Neural progenitor cell (in vitro differentiated cells): ENCODE measurements around the gene ATXN10. TPM values are rescaled to one million over a fixed set of nuclear protein-coding genes. Genes with fewer than 3 reads are reported as not detected.
"Not testable (repeated sequence)": the region's sequence is repeated elsewhere in the genome, so short reads cannot be mapped to it uniquely, and the experiment has no call there.

Experiments
- DNase-seq: peaks from one replicate; pipeline ENCODE4 v3.0.0-alpha.2; 2016; ENCODE audit warnings: low spot score
- H2AFZ ChIP-seq: fragments of 200-600 bp; sonication (generic); replicated peaks from 2 replicates; pipeline ENCODE4 v1.6.1; 2016; ENCODE audit warnings: antibody characterized with exemption
- H3F3A ChIP-seq: fragments of 200-600 bp; sonication (generic); 2 replicates; pipeline ENCODE4 v1.6.1; 2016; ENCODE audit warnings: antibody characterized with exemption, low read depth
- H3K27ac ChIP-seq: fragments of 200-600 bp; sonication (generic); 2 replicates; pipeline ENCODE4 v1.5.1; 2016; ENCODE audit warnings: mild to moderate bottlenecking
- H3K27me3 ChIP-seq: fragments of 200-600 bp; sonication (generic); 2 replicates; pipeline ENCODE4 v1.6.1; 2016; ENCODE audit warnings: mild to moderate bottlenecking, moderate library complexity
- H3K36me3 ChIP-seq: fragments of 200-600 bp; sonication (generic); 2 replicates; pipeline ENCODE4 v1.5.1; 2016
- H3K4me1 ChIP-seq: fragments of 200-600 bp; sonication (generic); 2 replicates; pipeline ENCODE4 v1.6.1; 2016; ENCODE audit warnings: mixed run types
- H3K4me2 ChIP-seq: fragments of 200-600 bp; sonication (generic); 2 replicates; pipeline ENCODE4 v1.6.1; 2016
- H3K4me3 ChIP-seq: fragments of 200-600 bp; sonication (generic); 2 replicates; pipeline ENCODE4 v1.5.1; 2016
- H3K79me2 ChIP-seq: fragments of 200-600 bp; sonication (generic); 2 replicates; pipeline ENCODE4 v1.6.1; 2016; ENCODE audit warnings: low read depth
- H3K9ac ChIP-seq: fragments of 200-600 bp; sonication (generic); 2 replicates; pipeline ENCODE4 v1.6.1; 2016
- H3K9me3 ChIP-seq: fragments of 200-600 bp; sonication (generic); 2 replicates; pipeline ENCODE4 v1.5.1; 2016; ENCODE audit warnings: low read depth
- H4K20me1 ChIP-seq: fragments of 200-600 bp; sonication (generic); 2 replicates; pipeline ENCODE4 v1.6.1; 2016; ENCODE audit warnings: low read depth
- H3K27ac Mint-ChIP-seq: 3 replicates; pipeline ENCODE4 v1.8.0; 2021; ENCODE audit warnings: mixed read lengths
- H3K27me3 Mint-ChIP-seq: 2 replicates; pipeline ENCODE4 v1.8.0; 2022; ENCODE audit warnings: low read depth, mild to moderate bottlenecking, inconsistent platforms, moderate library complexity, mixed read lengths; ENCODE audit not compliant: insufficient read depth
- H3K36me3 Mint-ChIP-seq: 3 replicates; pipeline ENCODE4 v1.8.0; 2021; ENCODE audit warnings: mixed read lengths
- H3K4me1 Mint-ChIP-seq: 3 replicates; pipeline ENCODE4 v1.8.0; 2021; ENCODE audit warnings: mixed read lengths
- H3K4me3 Mint-ChIP-seq: 3 replicates; pipeline ENCODE4 v1.8.0; 2021; ENCODE audit warnings: mild to moderate bottlenecking, moderate library complexity, mixed read lengths
- H3K9me3 Mint-ChIP-seq: 3 replicates; pipeline ENCODE4 v1.8.0; 2020; ENCODE audit warnings: mixed read lengths
- CTCF ChIP-seq: fragments of 200-600 bp; sonication (generic); IDR thresholded peaks from 2 replicates; pipeline ENCODE4 v1.5.1; 2017; ENCODE audit warnings: antibody characterized with exemption, mild to moderate bottlenecking
- EZH2 ChIP-seq: fragments of 200-600 bp; sonication (generic); IDR thresholded peaks from 2 replicates; pipeline ENCODE4 v1.6.1; 2017; ENCODE audit warnings: antibody characterized with exemption, mild to moderate bottlenecking, moderate library complexity
- EZH2phosphoT487 ChIP-seq: fragments of 200-600 bp; sonication (generic); IDR thresholded peaks from 2 replicates; pipeline ENCODE4 v1.6.1; 2017; ENCODE audit warnings: antibody characterized with exemption
- total RNA-seq: library from RNA; depleted of rRNA; stranded (reverse); fragments of >200 nt; gene quantifications from 2 replicates; pipeline ENCODE4 v1.2.3, GENCODE V29; 2015; ENCODE audit warnings: low replicate concordance

ATXN10 gene
- total RNA-seq, 1 donor from 2014 or later, result 168 TPM

- TF ChIP-seq EZH2 (no peak), EZH2phosphoT487 (no peak), CTCF (no peak)
- no peaks in the 10 kb centered on the region for H3K27me3 Mint-ChIP-seq
- no peaks in the 10 kb centered on the region for H3K4me1 Mint-ChIP-seq
- H2AFZ ChIP-seq, result no peak overlapping the region
- no peak overlapping the region for H3K4me2 ChIP-seq
- H3K79me2 ChIP-seq, result peaks cover 75% of the 10 kb centered on the region
- no peaks in the 10 kb centered on the region for H3K27me3 ChIP-seq
- H3K9ac ChIP-seq, result no peak overlapping the region
- no peaks in the 10 kb centered on the region for H3K9me3 Mint-ChIP-seq
- H3K4me3 Mint-ChIP-seq, result no peak overlapping the region
- H3K36me3 Mint-ChIP-seq, result peaks cover 40% of the 10 kb centered on the region
- H4K20me1 ChIP-seq, result peaks cover 53% of the 10 kb centered on the region
- no peak overlapping the region for H3K27ac ChIP-seq
- H3K27ac Mint-ChIP-seq, result no peak overlapping the region
- no peak for DNase-seq
- peaks cover 4% of the 10 kb centered on the region for H3F3A ChIP-seq
- H3K4me3 ChIP-seq, result no peak overlapping the region
- no peaks in the 10 kb centered on the region for H3K9me3 ChIP-seq
- peaks cover 6% of the 10 kb centered on the region for H3K36me3 ChIP-seq
- H3K4me1 ChIP-seq, result no peaks in the 10 kb centered on the region
Observed at GRCh38 chr22:45710469-45710868, 38.8 kb downstream of the ATXN10 start.

GRCh38 chr22:45714390-45714789 lies 42.8 kb downstream of the ATXN10 start:
- not testable (repeated sequence) for H3K27ac Mint-ChIP-seq, DNase-seq, H3K9me3 Mint-ChIP-seq, H3K4me2 ChIP-seq, H3K9me3 ChIP-seq, H3K27me3 ChIP-seq, H3K4me3 Mint-ChIP-seq, H3K27me3 Mint-ChIP-seq, H3K36me3 ChIP-seq, H3K4me3 ChIP-seq, H2AFZ ChIP-seq, H3K4me1 ChIP-seq, H3K4me1 Mint-ChIP-seq, H3K27ac ChIP-seq, H3F3A ChIP-seq, H3K9ac ChIP-seq
- peaks cover 25% of the 10 kb centered on the region for H3K36me3 Mint-ChIP-seq
- H3K79me2 ChIP-seq, result peaks cover 53% of the 10 kb centered on the region
- peaks cover 31% of the 10 kb centered on the region for H4K20me1 ChIP-seq

GRCh38 chr22:45717789-45718188 lies 46.2 kb downstream of the ATXN10 start:
- peaks cover 2% of the 10 kb centered on the region for H3K4me1 Mint-ChIP-seq
- no peaks in the 10 kb centered on the region for H3F3A ChIP-seq
- no peaks in the 10 kb centered on the region for H3K9me3 ChIP-seq
- no peaks in the 10 kb centered on the region for H3K9me3 Mint-ChIP-seq
- no peak overlapping the region for H3K4me3 Mint-ChIP-seq
- H3K27me3 Mint-ChIP-seq, result peaks cover 3% of the 10 kb centered on the region
- H3K4me2 ChIP-seq, result no peak overlapping the region
- H3K79me2 ChIP-seq, result peaks cover 41% of the 10 kb centered on the region
- peaks cover 23% of the 10 kb centered on the region for H4K20me1 ChIP-seq
- no peaks in the 10 kb centered on the region for H3K4me1 ChIP-seq
- no peak overlapping the region for H3K27ac ChIP-seq
- H2AFZ ChIP-seq, result no peak overlapping the region
- no peaks in the 10 kb centered on the region for H3K27me3 ChIP-seq
- H3K36me3 ChIP-seq, result peaks cover 8% of the 10 kb centered on the region
- DNase-seq, result no peak
- H3K36me3 Mint-ChIP-seq, result peaks cover 28% of the 10 kb centered on the region
- H3K9ac ChIP-seq, result no peak overlapping the region
- no peak overlapping the region for H3K4me3 ChIP-seq
- TF ChIP-seq EZH2 (no peak), CTCF (no peak), EZH2phosphoT487 (no peak)
- H3K27ac Mint-ChIP-seq, result no peak overlapping the region

- Histone ChIP-seq H3K4me3 (no peak overlapping the region), H3K4me1 (no peaks in the 10 kb centered on the region), H4K20me1 (peaks cover 23% of the 10 kb centered on the region), H3F3A (no peaks in the 10 kb centered on the region), H3K27me3 (no peaks in the 10 kb centered on the region), H2AFZ (no peak overlapping the region), H3K9me3 (no peaks in the 10 kb centered on the region), H3K4me2 (no peak overlapping the region), H3K36me3 (peaks cover 8% of the 10 kb centered on the region), H3K79me2 (peaks cover 46% of the 10 kb centered on the region), H3K27ac (no peak overlapping the region), H3K9ac (no peak overlapping the region)
- Mint-ChIP-seq H3K27me3 (peaks cover 3% of the 10 kb centered on the region), H3K4me3 (no peak overlapping the region), H3K4me1 (peaks cover 2% of the 10 kb centered on the region), H3K27ac (no peak overlapping the region), H3K36me3 (peaks cover 28% of the 10 kb centered on the region), H3K9me3 (no peaks in the 10 kb centered on the region)
- TF ChIP-seq EZH2phosphoT487, result no peak
- DNase-seq, result no peak
Observed at GRCh38 chr22:45718391-45718790, 46.8 kb downstream of the ATXN10 start.
